ENCODE data around the gene COL27A1. TPM values are rescaled to one million over a fixed set of nuclear protein-coding genes. Genes with fewer than 3 reads are reported as not detected.

Gene COL27A1
- polyA plus RNA-seq, 5 donors, result 117 to 182 (median 145) TPM

- no peak for DNase-seq
Observed at GRCh38 chr9:114166614-114167572, 11.6 kb downstream of the COL27A1 start.

- DNase-seq, result no peak
Observed at GRCh38 chr9:114167591-114168091, 12.3 kb downstream of the COL27A1 start.

GRCh38 chr9:114168281-114169028 is 13.1 kb downstream of the COL27A1 start:
- DNase-seq, result no peak

GRCh38 chr9:114169029-114169951 is 14.0 kb downstream of the COL27A1 start:
- no peak for DNase-seq

- DNase-seq, result no peak
Observed at GRCh38 chr9:114169952-114170770, 14.8 kb downstream of the COL27A1 start.

- DNase-seq, result no peak
Observed at GRCh38 chr9:114170771-114171461, 15.6 kb downstream of the COL27A1 start.

- no peak for DNase-seq
Observed at GRCh38 chr9:114171500-114171899, 16.2 kb downstream of the COL27A1 start.

GRCh38 chr9:114172981-114173833 is 17.9 kb downstream of the COL27A1 start:
- DNase-seq, result no peak

- no peak for DNase-seq
Observed at GRCh38 chr9:114174557-114174875, 19.2 kb downstream of the COL27A1 start.

- no peak for DNase-seq
Observed at GRCh38 chr9:114174876-114175771, 19.8 kb downstream of the COL27A1 start.

GRCh38 chr9:114176624-114177291 is 21.4 kb downstream of the COL27A1 start:
- DNase-seq, result no peak

GRCh38 chr9:114177423-114178064 is 22.2 kb downstream of the COL27A1 start:
- no peak for DNase-seq

- no peak for DNase-seq
Observed at GRCh38 chr9:114178076-114178475, 22.7 kb downstream of the COL27A1 start.

GRCh38 chr9:114178756-114179450 is 23.6 kb downstream of the COL27A1 start:
- no peak for DNase-seq

GRCh38 chr9:114179516-114179915 is 24.2 kb downstream of the COL27A1 start:
- no peak for DNase-seq
